ENCODE results near the gene ARMC10. TPM values are rescaled to one million over a fixed set of nuclear protein-coding genes. Genes with fewer than 3 reads are reported as not detected.

The ARMC10 gene
- 28.8 and 48.0 TPM in 2 replicates for total RNA-seq (2011; cell fraction: chromatin; rRNA removed; ENCODE audit: low replicate concordance)
- total RNA-seq (2011; cell fraction: nucleolus; rRNA removed): 30.0 and 34.1 TPM in 2 replicates
- 49.3 and 76.5 TPM in 2 replicates for total RNA-seq (2011; cell fraction: nucleoplasm; rRNA removed)
- total RNA-seq (2014; rRNA removed) (75.5 and 81.1 TPM in 2 replicates), total RNA-seq (2014; rRNA removed; fragmentation: Illumina TruSeq; extraction: Trizol) (89.9 and 95.4 TPM in 2 replicates), total RNA-seq (2015; rRNA removed; fragmentation: Illumina TruSeq; extraction: Trizol) (69.6 and 72.6 TPM in 2 replicates), total RNA-seq (2021) (72.6 and 76.1 TPM in 2 replicates), polyA plus RNA-seq (2011; rRNA removed) (71.0 and 113 TPM in 2 replicates), polyA plus RNA-seq (2014; fragmentation: Illumina TruSeq; extraction: Trizol) (57.3 and 65.0 TPM in 2 replicates), polyA plus RNA-seq (2014; fragmentation: Nextera tagmentation; extraction: Ambion mirVana) (10 to 100 TPM; 17.0 to 22.7 TPM), polyA plus RNA-seq (2014; rRNA removed) (54.3 and 61.1 TPM in 2 replicates), polyA minus RNA-seq (2011; rRNA and poly(A)+ RNA removed) (85.3 and 101 TPM in 2 replicates), Bru-seq, nascent RNA (percentile 88 among the genes with signal in this experiment), BruChase-seq, experiment 1, labeled RNA remaining after a 2-hour chase (percentile 90 among the genes with signal in this experiment), BruChase-seq, experiment 2, labeled RNA remaining after a 6-hour chase (percentile 84 among the genes with signal in this experiment)
- polyA plus RNA-seq (2011; cell fraction: cytosol; rRNA removed): 33.0 and 39.6 TPM in 2 replicates
- polyA plus RNA-seq (2011; cell fraction: nucleus; rRNA removed): 17.0 and 25.6 TPM in 2 replicates
- polyA plus RNA-seq (2012): 56.1 and 61.4 TPM in 2 replicates
- 29.8 and 46.7 TPM in 2 replicates for polyA minus RNA-seq (2011; cell fraction: cytosol; rRNA and poly(A)+ RNA removed)
- polyA minus RNA-seq (2011; cell fraction: nucleus; rRNA and poly(A)+ RNA removed): 14.5 and 15.4 TPM in 2 replicates
- long read RNA-seq, experiment 1, transcript ARMC10-211 (4 exons, 2,266 nt): minor isoform, 17 of 338 reads
- long read RNA-seq, experiment 1, transcript ARMC10-209 (5 exons, 2,347 nt): minor isoform, 54 of 338 reads
- long read RNA-seq, experiment 1, transcript ARMC10-202 (7 exons, 2,635 nt): minor isoform, 41 of 338 reads
- long read RNA-seq, experiment 1, transcript ARMC10-208 (6 exons, 2,524 nt): major isoform, 135 of 338 reads
- long read RNA-seq, experiment 1, partial matches to known transcripts: 7 of 338 reads
- long read RNA-seq, experiment 1, other reads (novel, unspliced or antisense): 68 of 338 reads
- long read RNA-seq, experiment 2, transcript ARMC10-208 (6 exons, 2,524 nt): major isoform, 31 of 118 reads
- long read RNA-seq, experiment 2, transcript ARMC10-202 (7 exons, 2,635 nt): minor isoform, 15 of 118 reads
- long read RNA-seq, experiment 2, transcript ARMC10-209 (5 exons, 2,347 nt): minor isoform, 16 of 118 reads
- long read RNA-seq, experiment 2, transcript ARMC10-205 (6 exons, 2,445 nt): minor isoform, 6 of 118 reads
- long read RNA-seq, experiment 2, partial matches to known transcripts: 8 of 118 reads
- long read RNA-seq, experiment 2, other reads (novel, unspliced or antisense): 35 of 118 reads
- long read RNA-seq, experiment 3, transcript ARMC10-208 (6 exons, 2,524 nt): major isoform, 60 of 139 reads
- long read RNA-seq, experiment 3, transcript ARMC10-202 (7 exons, 2,635 nt): minor isoform, 22 of 139 reads
- long read RNA-seq, experiment 3, transcript ARMC10-209 (5 exons, 2,347 nt): minor isoform, 25 of 139 reads
- long read RNA-seq, experiment 3, transcript ARMC10-205 (6 exons, 2,445 nt): minor isoform, 6 of 139 reads
- long read RNA-seq, experiment 3, partial matches to known transcripts: 4 of 139 reads
- long read RNA-seq, experiment 3, other reads (novel, unspliced or antisense): 17 of 139 reads

GRCh38 chr7:103074519-103075336 lies at the start of gene ARMC10, which contains the start of gene FBXL13:
ARMC10 (plus strand) TSS chr7:103075140; CDS start chr7:103075273, 133 bp downstream.
FBXL13 (minus strand) TSS chr7:103074796.
- Histone ChIP-seq H3K4me1 (replicated peaks in 1 of 2; ENCODE audit: control insufficient read depth in 2 of 2, insufficient read depth in 2 of 2, low read length in 2 of 2) (peaks cover 6 to 8% of the 10 kb centered on the region in 2 experiments; a peak in 4 of 5 replicates), H3K4me2 (ENCODE audit: insufficient read depth, low read length) (peak within 1 kb of the TSS; percentile 99), H4K20me1 (replicated peaks; ENCODE audit: control insufficient read depth, insufficient read depth, low read length) (no peaks in the 10 kb centered on the region), H3K79me2 (ENCODE audit: control insufficient read depth, insufficient read depth, low read length) (peaks cover 43% of the 10 kb centered on the region), H3K27me3 (ENCODE audit: control insufficient read depth in 2 of 2, insufficient read depth in 2 of 2, low read length in 2 of 2) (no peaks in the 10 kb centered on the region), H3K27ac (ENCODE audit: extremely low read depth, low read depth, low read length) (peak within 1 kb of the TSS; percentile 82), H2AFZ (ENCODE audit: low read depth, low read length) (peak within 1 kb of the TSS; percentile 100), H3K9me1 (ENCODE audit: control insufficient read depth, insufficient read depth, low read length) (no peaks in the 10 kb centered on the region), H3K9me3 (replicated peaks; ENCODE audit: control insufficient read depth, insufficient read depth, low read depth, low read length) (no peaks in the 10 kb centered on the region), H3K36me3 (ENCODE audit: control insufficient read depth, insufficient read depth, low read length) (peaks cover 19% of the 10 kb centered on the region; the same call in 2 of the 3 replicates), H3K4me3 (peak within 1 kb of the TSS; percentile 83), H3K9ac (ENCODE audit: insufficient read depth in 1 of 2, low read depth in 2 of 2, low read length in 2 of 2) (peak within 1 kb of the TSS; percentile 86 to 99)
- DNase-seq (ENCODE audit: extremely low read depth in 1 of 4, low spot score in 3 of 4) (peak; percentile 96 to 98 (median 96)), FAIRE-seq (peak; percentile 90), ATAC-seq (peak; percentile 95)
- POLR2A ChIA-PET: interaction anchor here (0.5 to 2.5 kb wide), 16 partner anchors 8 to 219 kb away, joined by 3 to 11 read pairs (median 4); partner anchors contain the start of gene NAPEPLD
- CTCF ChIA-PET (ENCODE audit: low intra/inter-chr PET ratio): no interaction called here
- WGBS (ENCODE audit: insufficient coverage, low coverage, missing lambda C conversion rate): 1% methylated on average over 56 of the region's 83 CpGs
- in situ Hi-C loops (cut with MboI) (loop anchor here (25.0 kb wide), 1 partner anchor 587 kb away; the partner anchor contains the start of gene POLR2J), intact Hi-C loops (cut with micrococcal nuclease) (loop anchor here (1.0 kb wide), 1 partner anchor 75 kb away; the partner anchor contains the start of gene NAPEPLD)
- no TSS peak for BruUV-seq (replicated peaks)
- TF ChIP-seq HLTF (IDR thresholded peaks at IDR 0.05) (peak; percentile 68), TAF15 (IDR thresholded peaks at IDR 0.05; ENCODE audit: low read depth, low read length) (no peak), E2F4 (CRISPR knock-in tag; IDR thresholded peaks at IDR 0.05; ENCODE audit: low read depth) (no peak), FIP1L1 (IDR thresholded peaks at IDR 0.05; ENCODE audit: low read depth, low read length, poor library complexity, severe bottlenecking) (peak; percentile 70), MCM5 (IDR thresholded peaks at IDR 0.05; ENCODE audit: low read depth) (no peak), MED1 (CRISPR knock-in tag; IDR thresholded peaks at IDR 0.05; ENCODE audit: borderline replicate concordance) (no peak), DACH1 (IDR thresholded peaks at IDR 0.05; ENCODE audit: partially characterized antibody) (peak; percentile 38), STAT5B (CRISPR knock-in tag; IDR thresholded peaks at IDR 0.05) (no peak), SAP30 (IDR thresholded peaks at IDR 0.05; ENCODE audit: borderline replicate concordance, insufficient read depth, low read depth, low read length, poor library complexity, severe bottlenecking) (peak; percentile 91), DMBX1 (CRISPR knock-in tag; IDR thresholded peaks at IDR 0.05; ENCODE audit: borderline replicate concordance) (0 out of 2 replicates have a peak, but pooled peaks have one; percentile 38), USF2 (CRISPR knock-in tag; IDR thresholded peaks at IDR 0.05) (peak; percentile 75)

All from K562 (cell line).